CD4-positive, alpha-beta T cell (primary cell): ENCODE data around the gene OPRL1. TPM values are rescaled to one million over a fixed set of nuclear protein-coding genes. Genes with fewer than 3 reads are reported as not detected.

Experiments
- ATAC-seq: fragments of 200-7000 bp; cut with Tn5 transposase; one replicate; pipeline ENCODE4 v1.10.0; 2022; ENCODE audit warnings: mild to moderate bottlenecking; ENCODE audit not compliant: poor library complexity
- CTCF ChIA-PET: fragments of 350-600 bp; sonication (Branson Sonifier 250); formaldehyde crosslinking; loops from one replicate; lab custom pipeline; 2021; ENCODE audit warnings: antibody characterized with exemption, inconsistent platforms; lab: Charles Lee
- POLR2A ChIA-PET: fragments of 350-600 bp; sonication (Branson Sonifier 250); formaldehyde crosslinking; loops from one replicate; lab custom pipeline; 2021; ENCODE audit warnings: antibody characterized with exemption, inconsistent platforms; lab: Charles Lee
- DNase-seq, 14 experiments: peaks; one replicate each; pipeline ENCODE4 v3.0.0-alpha.2; 2013 to 2020; ENCODE audit warnings: mixed read lengths in 2 of 14
- H3K27ac ChIP-seq, 2 donors: one replicate each; pipeline versions ENCODE4 v1.5.1 to v1.7.0; 2013; ENCODE audit warnings: low read length in 2 of 2, low read depth in 1 of 2, mild to moderate bottlenecking in 1 of 2
- H3K27me3 ChIP-seq, 2 experiments: 1 replicate in 1 of 2; 2 replicates in 1 of 2; pipeline versions ENCODE4 v1.6.1 to v1.7.0; 2013; ENCODE audit warnings: low read length in 2 of 2, control low read depth in 1 of 2, mild to moderate bottlenecking in 1 of 2, moderate library complexity in 1 of 2; ENCODE audit not compliant: insufficient read depth in 2 of 2, control insufficient read depth in 1 of 2
- H3K36me3 ChIP-seq: one replicate; pipeline ENCODE4 v1.6.1; 2013; ENCODE audit warnings: low read length, control low read depth; ENCODE audit not compliant: insufficient read depth
- H3K4me1 ChIP-seq: one replicate; pipeline ENCODE4 v1.6.1; 2013; ENCODE audit warnings: low read length, control low read depth; ENCODE audit not compliant: insufficient read depth
- H3K4me3 ChIP-seq: one replicate; pipeline ENCODE4 v1.5.1; 2013; ENCODE audit warnings: mild to moderate bottlenecking, low read length, moderate library complexity
- H3K9me3 ChIP-seq, 2 experiments: 1 replicate in 1 of 2; 2 replicates in 1 of 2; pipeline versions ENCODE4 v1.6.1 to v1.7.0; 2013; ENCODE audit warnings: low read length in 2 of 2, mild to moderate bottlenecking in 2 of 2, control low read depth in 1 of 2, moderate library complexity in 1 of 2; ENCODE audit not compliant: control insufficient read depth in 1 of 2, insufficient read depth in 1 of 2
- H3K27ac Mint-ChIP-seq: one replicate; pipeline ENCODE4 v1.8.0; 2020; ENCODE audit warnings: mixed read lengths
- H3K27me3 Mint-ChIP-seq: one replicate; pipeline ENCODE4 v1.8.0; 2021; ENCODE audit warnings: mixed read lengths
- H3K36me3 Mint-ChIP-seq: one replicate; pipeline ENCODE4 v1.8.0; 2021; ENCODE audit warnings: low read depth, mixed read lengths
- H3K4me1 Mint-ChIP-seq: one replicate; pipeline ENCODE4 v1.8.0; 2021; ENCODE audit warnings: low read depth, mixed read lengths
- H3K4me3 Mint-ChIP-seq: one replicate; pipeline ENCODE4 v1.8.0; 2020; ENCODE audit warnings: mild to moderate bottlenecking, mixed read lengths
- H3K9me3 Mint-ChIP-seq: one replicate; pipeline ENCODE4 v1.8.0; 2020; ENCODE audit warnings: mixed read lengths
- CTCF ChIP-seq: fragments of 200-600 bp; IDR thresholded peaks from one replicate; pipeline ENCODE4 v1.8.0; 2022; ENCODE audit warnings: antibody characterized with exemption, mild to moderate bottlenecking
- intact Hi-C, 2 experiments: fragments of 100-400 bp; cut with DNase I in 1 of 2; cut with micrococcal nuclease in 1 of 2; formaldehyde crosslinking; loops; one replicate each; pipeline versions ENCODE4 v1.15.1 to v1.9.0; 2023 to 2025; cut with DNase I, micrococcal nuclease
- total RNA-seq, 174 experiments: library from RNA in 2 of 174; stranded (reverse) in 2 of 174; gene quantifications; one replicate each; pipeline ENCODE4 v1.2.3 and lab custom pipeline; 2021 to 2026

The OPRL1 gene
- total RNA-seq, 2 experiments from 2014 or later, result 1.0 to 1.2 TPM

DNA sequence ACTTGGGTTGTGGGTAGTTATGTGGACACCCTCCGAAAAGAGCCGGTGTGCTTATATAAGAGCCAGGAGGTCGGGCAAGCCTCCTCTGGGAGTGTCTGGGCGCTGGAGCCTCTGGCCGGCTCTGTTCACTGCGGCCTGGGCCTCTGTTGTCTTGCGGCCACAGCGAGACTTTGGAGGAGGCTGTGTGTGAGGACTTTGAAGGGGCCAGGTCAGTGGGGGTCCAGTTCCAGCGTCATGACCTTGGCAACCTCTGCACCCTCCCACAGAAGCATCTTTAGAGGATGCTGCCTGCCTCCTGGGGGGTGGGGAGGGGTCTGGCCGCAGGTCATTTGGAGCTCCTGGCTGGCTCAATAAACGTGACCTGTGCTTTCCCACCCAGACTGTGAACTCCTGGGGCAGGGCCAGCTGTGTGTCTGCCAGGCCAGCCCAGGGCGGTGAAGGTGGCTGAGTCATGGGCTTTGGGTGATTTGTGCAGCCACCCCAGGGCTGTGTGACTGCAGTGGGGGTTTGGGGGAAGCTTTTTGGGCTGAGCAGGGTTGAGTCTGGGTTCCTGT lies 15.7 kb upstream of the OPRL1 start:
- CTCF ChIA-PET, result no interaction called here
- no peaks in the 10 kb centered on the region for H3K36me3 ChIP-seq
- H3K4me1 Mint-ChIP-seq, result peaks cover 42% of the 10 kb centered on the region
- DNase-seq (no peak), ATAC-seq (no peak)
- no peaks in the 10 kb centered on the region for H3K27me3 Mint-ChIP-seq
- no peaks in the 10 kb centered on the region for H3K9me3 Mint-ChIP-seq
- H3K4me1 ChIP-seq, result peaks cover 67% of the 10 kb centered on the region
- POLR2A ChIA-PET, result interaction anchor here (0.6 to 1.1 kb wide), 5 partner anchors 13 to 199 kb away, joined by 3 to 6 read pairs (median 3); partner anchors contain the start of genes RGS19, SAMD10 and TPD52L2
- H3K4me3 ChIP-seq, result peak overlapping the region; percentile 56
- no peak overlapping the region for H3K27ac ChIP-seq
- no peak for TF ChIP-seq CTCF
- intact Hi-C loops, result loop anchor here in 1 of 2 experiments (5.0 to 10.0 kb wide), 2 partner anchors 357 to 409 kb away; partner anchors contain the start of genes ARFRP1, RTEL1, STMN3 and ZGPAT
- H3K36me3 Mint-ChIP-seq, result no peaks in the 10 kb centered on the region
- peak overlapping the region; percentile 85 for H3K4me3 Mint-ChIP-seq
- no peaks in the 10 kb centered on the region for H3K27me3 ChIP-seq
- H3K27ac Mint-ChIP-seq, result peak overlapping the region; percentile 48
- H3K9me3 ChIP-seq, result no peaks in the 10 kb centered on the region

- Mint-ChIP-seq H3K36me3 (no peaks in the 10 kb centered on the region), H3K9me3 (no peaks in the 10 kb centered on the region), H3K4me3 (peak overlapping the region; percentile 82), H3K27me3 (no peaks in the 10 kb centered on the region), H3K4me1 (peaks cover 40% of the 10 kb centered on the region), H3K27ac (peak overlapping the region; percentile 88)
- no peak for TF ChIP-seq CTCF
- intact Hi-C loops, result loop anchor here in 1 of 2 experiments (10.0 kb wide), 1 partner anchor 411 kb away; the partner anchor contains the start of genes RTEL1 and STMN3
- Histone ChIP-seq H3K27ac (no peak overlapping the region), H3K4me3 (no peak overlapping the region), H3K9me3 (no peaks in the 10 kb centered on the region), H3K36me3 (no peaks in the 10 kb centered on the region), H3K27me3 (no peaks in the 10 kb centered on the region), H3K4me1 (peaks cover 77% of the 10 kb centered on the region)
- ATAC-seq, result peak; percentile 18
- DNase-seq, result peak in 5 of 14 experiments; percentile 26 to 55 (median 28)
- ChIA-PET POLR2A (interaction anchor here (0.6 to 2.5 kb wide), 4 partner anchors 11 to 164 kb away, joined by 3 to 13 read pairs (median 6); partner anchors contain the start of genes LKAAEAR1, OPRL1 and RGS19), CTCF (interaction anchor here (0.8 to 1.3 kb wide), 3 partner anchors 11 to 92 kb away, joined by 3 read pairs; no protein-coding TSS in a partner anchor)
These were observed 14.6 kb upstream of the OPRL1 start for GRCh38 chr20:64065062-64065973.

DNA sequence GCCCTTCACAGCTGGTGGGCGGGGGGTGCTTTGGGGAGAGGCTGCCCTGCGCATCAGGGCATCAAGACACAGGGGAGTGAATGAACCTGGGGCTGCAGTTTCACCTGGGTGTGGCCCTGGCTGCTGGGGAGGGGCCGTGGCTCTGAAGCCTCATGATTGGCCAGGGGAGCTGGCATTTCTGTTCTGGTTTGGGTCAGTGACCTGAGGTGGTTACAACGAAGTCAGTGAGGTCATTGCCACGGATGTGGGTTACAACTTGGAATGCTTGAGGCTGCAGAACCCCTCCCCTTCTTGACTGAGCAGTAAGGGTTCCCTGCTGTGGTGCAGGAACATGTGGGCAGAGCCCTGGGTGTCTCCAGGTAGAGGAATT lies 13.9 kb upstream of the OPRL1 start:
- Histone ChIP-seq H3K9me3 (no peaks in the 10 kb centered on the region), H3K27ac (no peak overlapping the region), H3K4me3 (no peak overlapping the region), H3K4me1 (peaks cover 82% of the 10 kb centered on the region), H3K36me3 (no peaks in the 10 kb centered on the region), H3K27me3 (no peaks in the 10 kb centered on the region)
- ChIA-PET CTCF (interaction anchor here (0.8 to 1.3 kb wide), 3 partner anchors 11 to 93 kb away, joined by 3 read pairs; no protein-coding TSS in a partner anchor), POLR2A (interaction anchor here (1.9 to 2.5 kb wide), 3 partner anchors 11 to 18 kb away, joined by 4 to 13 read pairs (median 9); partner anchors contain the start of genes LKAAEAR1, OPRL1 and RGS19)
- no peaks in the 10 kb centered on the region for H3K36me3 Mint-ChIP-seq
- H3K4me3 Mint-ChIP-seq, result peak overlapping the region; percentile 82
- DNase-seq (peak in 10 of 14 experiments; percentile 31 to 85 (median 52)), ATAC-seq (peak; percentile 59)
- H3K4me1 Mint-ChIP-seq, result peaks cover 40% of the 10 kb centered on the region
- intact Hi-C loops, result loop anchor here in 1 of 2 experiments (10.0 kb wide), 1 partner anchor 411 kb away; the partner anchor contains the start of genes RTEL1 and STMN3
- H3K27ac Mint-ChIP-seq, result peak overlapping the region; percentile 88
- H3K9me3 Mint-ChIP-seq, result no peaks in the 10 kb centered on the region
- TF ChIP-seq CTCF, result no peak
- H3K27me3 Mint-ChIP-seq, result no peaks in the 10 kb centered on the region
